ENCODE results near the gene TMPRSS9. TPM values are rescaled to one million over a fixed set of nuclear protein-coding genes. Genes with fewer than 3 reads are reported as not detected.

The TMPRSS9 gene
- total and polyA plus RNA-seq, 3 donors from 2014 or later: 3.5 to 9.8 (median 8.4) TPM

DNA sequence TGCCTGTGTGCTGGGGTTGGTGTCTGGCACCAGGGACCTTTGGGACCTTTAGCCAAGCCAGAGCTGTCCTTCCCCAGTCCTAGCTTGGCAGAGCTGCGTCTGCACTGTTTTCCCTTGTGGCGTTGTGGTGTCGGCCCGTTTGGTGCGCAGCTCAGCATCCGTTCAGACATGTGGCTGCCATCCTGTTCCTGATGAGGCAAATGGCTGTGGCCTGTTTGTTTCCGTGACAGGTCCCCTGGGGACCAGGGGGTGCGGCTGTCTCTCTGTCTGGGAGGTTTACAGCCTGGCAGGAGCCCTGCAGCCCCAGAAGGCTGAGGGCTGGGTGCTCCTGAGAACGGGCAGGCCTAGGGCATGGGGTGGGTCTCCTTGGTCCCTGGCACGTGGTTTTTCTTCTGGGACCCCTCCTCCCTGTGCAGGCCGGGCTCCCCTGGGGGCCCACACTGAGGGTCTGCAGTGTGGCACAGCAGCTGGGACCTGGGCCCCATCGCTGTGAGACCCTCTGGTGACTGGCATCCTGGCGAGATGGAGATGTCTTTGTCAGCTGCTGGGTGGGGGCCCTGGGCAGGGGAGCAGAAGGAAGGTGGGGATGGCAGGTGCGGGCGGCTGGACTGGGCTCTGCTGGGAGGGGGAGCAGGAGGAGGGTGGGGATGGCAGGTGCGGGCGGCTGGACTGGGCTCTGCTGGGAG lies 27.6 kb upstream of the TMPRSS9 start:
- no peaks in the 10 kb centered on the region for H3K27me3 ChIP-seq
- intact Hi-C loops (cut with DNase I; ENCODE audit: low total_unique reads): no loop called here
- no peak overlapping the region for H3K4me3 ChIP-seq
- 80 to 82% methylated on average over 12 to 17 of the region's 17 CpGs for WGBS, 2 donors
- TF ChIP-seq, protein P1, sequence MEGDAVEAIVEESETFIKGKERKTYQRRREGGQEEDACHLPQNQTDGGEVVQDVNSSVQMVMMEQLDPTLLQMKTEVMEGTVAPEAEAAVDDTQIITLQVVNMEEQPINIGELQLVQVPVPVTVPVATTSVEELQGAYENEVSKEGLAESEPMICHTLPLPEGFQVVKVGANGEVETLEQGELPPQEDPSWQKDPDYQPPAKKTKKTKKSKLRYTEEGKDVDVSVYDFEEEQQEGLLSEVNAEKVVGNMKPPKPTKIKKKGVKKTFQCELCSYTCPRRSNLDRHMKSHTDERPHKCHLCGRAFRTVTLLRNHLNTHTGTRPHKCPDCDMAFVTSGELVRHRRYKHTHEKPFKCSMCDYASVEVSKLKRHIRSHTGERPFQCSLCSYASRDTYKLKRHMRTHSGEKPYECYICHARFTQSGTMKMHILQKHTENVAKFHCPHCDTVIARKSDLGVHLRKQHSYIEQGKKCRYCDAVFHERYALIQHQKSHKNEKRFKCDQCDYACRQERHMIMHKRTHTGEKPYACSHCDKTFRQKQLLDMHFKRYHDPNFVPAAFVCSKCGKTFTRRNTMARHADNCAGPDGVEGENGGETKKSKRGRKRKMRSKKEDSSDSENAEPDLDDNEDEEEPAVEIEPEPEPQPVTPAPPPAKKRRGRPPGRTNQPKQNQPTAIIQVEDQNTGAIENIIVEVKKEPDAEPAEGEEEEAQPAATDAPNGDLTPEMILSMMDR (IDR thresholded peaks at IDR 0.05): no peak
- TF ChIP-seq POLR2A (IDR thresholded peaks at IDR 0.05): no peak
- no peaks in the 10 kb centered on the region for H3K9me3 ChIP-seq
- no peak for DNase-seq
- no peak overlapping the region for H3K27ac ChIP-seq
- peaks cover 10% of the 10 kb centered on the region for H3K4me1 ChIP-seq
- no peaks in the 10 kb centered on the region for H3K36me3 ChIP-seq (ENCODE audit: low read depth, missing control alignments)

DNA sequence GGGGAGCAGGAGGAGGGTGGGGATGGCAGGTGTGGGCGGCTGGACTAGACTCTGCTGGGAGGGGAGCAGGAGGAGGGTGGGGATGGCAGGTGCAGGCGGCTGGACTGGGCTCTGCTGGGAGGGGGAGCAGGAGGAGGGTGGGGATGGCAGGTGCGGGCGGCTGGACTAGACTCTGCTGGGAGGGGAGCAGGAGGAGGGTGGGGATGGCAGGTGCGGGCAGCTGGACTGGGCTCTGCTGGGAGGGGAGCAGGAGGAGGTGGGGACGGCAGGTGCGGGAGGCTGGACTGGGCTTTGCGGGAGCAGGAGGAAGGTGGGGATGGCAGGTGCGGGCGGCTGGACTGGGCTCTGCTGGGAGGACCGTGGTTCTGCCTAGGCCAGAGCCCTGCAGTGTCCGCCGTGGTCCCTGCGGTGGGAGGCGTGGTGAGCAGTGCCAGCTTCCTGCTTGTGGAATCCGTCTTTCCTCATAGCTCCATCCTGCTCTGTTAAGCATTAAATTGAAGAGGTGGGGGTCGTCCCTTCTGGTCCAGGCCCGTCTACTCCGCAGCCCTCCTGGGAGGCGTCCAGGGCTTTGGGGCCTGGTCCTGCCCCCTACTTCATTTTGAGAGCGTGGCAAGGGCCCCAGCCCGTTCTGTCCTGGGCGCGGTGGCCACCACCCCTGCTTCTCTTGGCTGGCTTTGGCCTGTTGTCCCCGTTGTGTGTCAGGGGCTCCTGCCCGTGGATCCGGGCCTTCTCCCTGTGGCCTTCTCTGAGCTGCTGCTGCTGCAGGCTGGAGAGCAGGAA lies 26.8 kb upstream of the TMPRSS9 start:
- no peaks in the 10 kb centered on the region for H3K9me3 ChIP-seq
- no peaks in the 10 kb centered on the region for H3K27me3 ChIP-seq
- no peak for DNase-seq
- no peak overlapping the region for H3K4me3 ChIP-seq
- WGBS, 2 donors: 81 to 90% methylated on average over 19 to 27 of the region's 27 CpGs
- intact Hi-C loops (cut with DNase I; ENCODE audit: low total_unique reads): no loop called here
- TF ChIP-seq POLR2A (IDR thresholded peaks at IDR 0.05): no peak
- TF ChIP-seq, protein P1 (IDR thresholded peaks at IDR 0.05): no peak
- peaks cover 7% of the 10 kb centered on the region for H3K4me1 ChIP-seq
- H3K36me3 ChIP-seq (ENCODE audit: low read depth, missing control alignments): no peaks in the 10 kb centered on the region
- H3K27ac ChIP-seq: no peak overlapping the region

DNA sequence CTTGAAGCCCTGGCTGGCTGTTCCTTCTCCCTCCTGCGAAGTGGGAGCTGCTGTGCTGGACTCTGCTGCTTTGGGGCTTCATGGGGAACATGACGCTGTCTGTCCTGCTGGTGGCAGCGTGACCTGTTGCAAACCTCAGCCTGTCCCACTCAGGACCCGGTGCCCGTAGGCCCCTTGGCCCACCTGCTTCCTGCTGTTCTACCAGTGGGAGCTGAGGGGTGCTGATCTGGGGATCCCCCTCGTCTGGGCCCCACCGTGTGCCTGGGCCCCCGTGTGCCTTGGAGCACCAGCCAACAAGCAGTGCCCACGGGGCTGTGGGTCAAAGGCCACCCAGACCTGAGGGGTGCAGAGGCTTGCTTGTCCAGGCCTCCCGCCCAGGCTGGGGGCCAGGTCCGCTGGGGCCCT lies 26.3 kb upstream of the TMPRSS9 start:
- TF ChIP-seq, protein P1 (IDR thresholded peaks at IDR 0.05): no peak
- no peak for TF ChIP-seq POLR2A (IDR thresholded peaks at IDR 0.05)
- WGBS, 2 donors: 81 to 100% methylated on average over 1 to 11 of the region's 11 CpGs

DNA sequence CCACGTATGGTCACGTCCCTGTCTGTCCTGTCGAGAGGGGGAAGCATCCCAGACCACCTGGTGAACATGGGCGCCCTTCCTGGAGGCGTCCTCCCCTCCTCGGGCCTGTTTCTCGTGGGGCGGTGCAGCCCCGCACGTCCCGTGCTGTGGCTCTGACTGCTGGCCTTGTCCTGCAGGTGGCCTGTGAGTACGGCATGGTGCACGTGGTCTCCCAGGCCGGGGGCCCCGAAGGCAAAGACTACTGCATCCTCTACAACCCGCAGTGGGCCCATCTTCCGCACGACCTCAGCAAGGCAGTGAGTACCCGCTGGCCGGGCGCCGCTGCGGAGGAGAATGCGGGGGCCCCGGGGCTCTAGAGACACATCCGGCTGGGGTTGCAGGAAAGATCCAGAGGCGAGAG lies 25.6 kb upstream of the TMPRSS9 start:
- Histone ChIP-seq H3K27me3 (no peaks in the 10 kb centered on the region), H3K36me3 (ENCODE audit: low read depth, missing control alignments) (no peaks in the 10 kb centered on the region), H3K27ac (no peak overlapping the region), H3K4me3 (no peak overlapping the region), H3K9me3 (no peaks in the 10 kb centered on the region), H3K4me1 (peaks cover 4% of the 10 kb centered on the region)
- DNase-seq: no peak
- WGBS, 2 donors: 97 to 98% methylated on average over 12 to 27 of the region's 27 CpGs
- TF ChIP-seq, protein P1 (IDR thresholded peaks at IDR 0.05): no peak
- TF ChIP-seq POLR2A (IDR thresholded peaks at IDR 0.05): no peak
- intact Hi-C loops (cut with DNase I; ENCODE audit: low total_unique reads): no loop called here

More for the DNA sequence above, 26.3 kb upstream of the TMPRSS9 start:
- Histone ChIP-seq H3K36me3 (ENCODE audit: low read depth, missing control alignments) (no peaks in the 10 kb centered on the region), H3K4me3 (no peak overlapping the region), H3K27me3 (no peaks in the 10 kb centered on the region), H3K9me3 (no peaks in the 10 kb centered on the region), H3K27ac (no peak overlapping the region), H3K4me1 (peaks cover 7% of the 10 kb centered on the region)
- intact Hi-C loops (cut with DNase I; ENCODE audit: low total_unique reads): no loop called here
- DNase-seq: no peak
